Neural cell (in vitro differentiated cells): Measurements from ENCODE around the gene PARP15.

Source experiments
- EP300 ChIP-seq: fragments of 450-650 bp; conservative IDR thresholded peaks from 2 replicates; pipeline ENCODE4 v1.6.1; 2014; ENCODE audit warnings: antibody characterized with exemption, mild to moderate bottlenecking, moderate library complexity; ENCODE audit not compliant: poor library complexity, severe bottlenecking
- EZH2 ChIP-seq: fragments of 200-600, 300-800 bp; shearing (Covaris generic), sonication (generic); IDR thresholded peaks from 2 replicates; pipeline ENCODE4 v1.6.1; 2014; ENCODE audit warnings: antibody characterized with exemption, low read length, borderline replicate concordance, mild to moderate bottlenecking; ENCODE audit not compliant: insufficient read depth, poor library complexity, severe bottlenecking
- MXI1 ChIP-seq: fragments of 450-650 bp; conservative IDR thresholded peaks from 2 replicates; pipeline ENCODE4 v1.6.1; 2014; ENCODE audit warnings: antibody characterized with exemption, mild to moderate bottlenecking; ENCODE audit not compliant: poor library complexity, severe bottlenecking
- POLR2AphosphoS5 ChIP-seq: IDR thresholded peaks from 2 replicates; pipeline ENCODE4 v1.6.1; 2012
- RAD21 ChIP-seq: fragments of 450-650 bp; conservative IDR thresholded peaks from 2 replicates; pipeline ENCODE4 v1.6.1; 2014; ENCODE audit warnings: antibody characterized with exemption, mild to moderate bottlenecking, moderate library complexity
- TAF1 ChIP-seq: IDR thresholded peaks from 2 replicates; pipeline ENCODE4 v1.6.1; 2012; ENCODE audit warnings: low read depth
- TF ChIP-seq, protein P1 (sequence below): fragments of 450-650 bp; IDR thresholded peaks from 2 replicates; pipeline ENCODE4 v1.5.1; 2014; ENCODE audit warnings: antibody characterized with exemption, mild to moderate bottlenecking, moderate library complexity; ENCODE audit not compliant: poor library complexity, severe bottlenecking
- TF ChIP-seq, protein P2 (sequence below): IDR thresholded peaks from 2 replicates; pipeline ENCODE4 v1.6.1; 2012; ENCODE audit warnings: borderline replicate concordance

DNA sequence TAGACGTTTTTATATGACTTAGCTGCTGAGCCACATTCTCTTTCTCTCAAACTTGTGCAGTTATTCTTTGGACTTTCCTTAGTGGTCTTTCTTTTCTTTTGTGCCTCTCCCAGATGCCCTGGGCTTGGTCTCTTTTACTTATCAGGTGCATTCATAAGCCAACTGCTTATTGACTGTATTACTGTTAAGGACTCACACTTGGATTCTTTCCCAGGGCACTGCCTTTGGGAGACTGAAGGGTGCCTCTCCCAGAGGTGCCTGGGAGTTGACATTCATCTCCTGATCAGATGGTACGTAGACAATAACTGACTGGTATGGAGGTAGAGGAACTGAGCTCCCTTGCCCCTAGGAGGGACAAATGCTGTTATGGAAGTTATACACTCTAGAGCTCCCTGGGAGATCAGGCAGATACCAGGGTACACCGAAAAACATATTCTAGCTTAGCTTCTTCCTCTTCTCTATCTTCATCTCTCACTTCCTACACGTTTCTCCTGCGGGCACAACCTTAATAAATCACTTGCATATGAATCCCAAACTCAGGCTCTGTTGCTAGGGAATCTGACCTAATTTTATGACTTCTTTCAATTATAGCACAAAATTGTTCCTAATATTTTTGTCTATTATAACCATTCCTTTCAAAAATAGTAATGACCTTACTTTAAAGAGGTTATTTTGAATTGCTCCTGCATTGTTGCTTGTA, 24.7 kb downstream of the PARP15 start:
- TF ChIP-seq, protein P1, sequence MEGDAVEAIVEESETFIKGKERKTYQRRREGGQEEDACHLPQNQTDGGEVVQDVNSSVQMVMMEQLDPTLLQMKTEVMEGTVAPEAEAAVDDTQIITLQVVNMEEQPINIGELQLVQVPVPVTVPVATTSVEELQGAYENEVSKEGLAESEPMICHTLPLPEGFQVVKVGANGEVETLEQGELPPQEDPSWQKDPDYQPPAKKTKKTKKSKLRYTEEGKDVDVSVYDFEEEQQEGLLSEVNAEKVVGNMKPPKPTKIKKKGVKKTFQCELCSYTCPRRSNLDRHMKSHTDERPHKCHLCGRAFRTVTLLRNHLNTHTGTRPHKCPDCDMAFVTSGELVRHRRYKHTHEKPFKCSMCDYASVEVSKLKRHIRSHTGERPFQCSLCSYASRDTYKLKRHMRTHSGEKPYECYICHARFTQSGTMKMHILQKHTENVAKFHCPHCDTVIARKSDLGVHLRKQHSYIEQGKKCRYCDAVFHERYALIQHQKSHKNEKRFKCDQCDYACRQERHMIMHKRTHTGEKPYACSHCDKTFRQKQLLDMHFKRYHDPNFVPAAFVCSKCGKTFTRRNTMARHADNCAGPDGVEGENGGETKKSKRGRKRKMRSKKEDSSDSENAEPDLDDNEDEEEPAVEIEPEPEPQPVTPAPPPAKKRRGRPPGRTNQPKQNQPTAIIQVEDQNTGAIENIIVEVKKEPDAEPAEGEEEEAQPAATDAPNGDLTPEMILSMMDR: no peak
- no peak for TF ChIP-seq POLR2AphosphoS5
- TF ChIP-seq MXI1: no peak
- TF ChIP-seq RAD21: no peak
- TF ChIP-seq TAF1: no peak
- TF ChIP-seq EP300: no peak
- TF ChIP-seq EZH2: no peak
- TF ChIP-seq, protein P2, sequence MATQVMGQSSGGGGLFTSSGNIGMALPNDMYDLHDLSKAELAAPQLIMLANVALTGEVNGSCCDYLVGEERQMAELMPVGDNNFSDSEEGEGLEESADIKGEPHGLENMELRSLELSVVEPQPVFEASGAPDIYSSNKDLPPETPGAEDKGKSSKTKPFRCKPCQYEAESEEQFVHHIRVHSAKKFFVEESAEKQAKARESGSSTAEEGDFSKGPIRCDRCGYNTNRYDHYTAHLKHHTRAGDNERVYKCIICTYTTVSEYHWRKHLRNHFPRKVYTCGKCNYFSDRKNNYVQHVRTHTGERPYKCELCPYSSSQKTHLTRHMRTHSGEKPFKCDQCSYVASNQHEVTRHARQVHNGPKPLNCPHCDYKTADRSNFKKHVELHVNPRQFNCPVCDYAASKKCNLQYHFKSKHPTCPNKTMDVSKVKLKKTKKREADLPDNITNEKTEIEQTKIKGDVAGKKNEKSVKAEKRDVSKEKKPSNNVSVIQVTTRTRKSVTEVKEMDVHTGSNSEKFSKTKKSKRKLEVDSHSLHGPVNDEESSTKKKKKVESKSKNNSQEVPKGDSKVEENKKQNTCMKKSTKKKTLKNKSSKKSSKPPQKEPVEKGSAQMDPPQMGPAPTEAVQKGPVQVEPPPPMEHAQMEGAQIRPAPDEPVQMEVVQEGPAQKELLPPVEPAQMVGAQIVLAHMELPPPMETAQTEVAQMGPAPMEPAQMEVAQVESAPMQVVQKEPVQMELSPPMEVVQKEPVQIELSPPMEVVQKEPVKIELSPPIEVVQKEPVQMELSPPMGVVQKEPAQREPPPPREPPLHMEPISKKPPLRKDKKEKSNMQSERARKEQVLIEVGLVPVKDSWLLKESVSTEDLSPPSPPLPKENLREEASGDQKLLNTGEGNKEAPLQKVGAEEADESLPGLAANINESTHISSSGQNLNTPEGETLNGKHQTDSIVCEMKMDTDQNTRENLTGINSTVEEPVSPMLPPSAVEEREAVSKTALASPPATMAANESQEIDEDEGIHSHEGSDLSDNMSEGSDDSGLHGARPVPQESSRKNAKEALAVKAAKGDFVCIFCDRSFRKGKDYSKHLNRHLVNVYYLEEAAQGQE: no peak
